K562 (cell line): ENCODE measurements around the gene ADAMTSL3. TPM values are rescaled to one million over a fixed set of nuclear protein-coding genes. Genes with fewer than 3 reads are reported as not detected.

Experiments
- ATAC-seq: fragments of 200-7000 bp; cut with Tn5 transposase; 3 replicates; pipeline ENCODE4 v1.9.1; 2020; ENCODE audit warnings: moderate library complexity
- BruUV-seq: library from RNA; stranded (reverse); fragments of 400-500 nt; replicated peaks from 2 replicates; lab custom pipeline; 2021; lab: Mats Ljungman, UMichigan
- CTCF ChIA-PET: fragments of 300-600 bp; formaldehyde crosslinking; extraction: SDS; loops from one replicate; lab custom pipeline; 2021; ENCODE audit warnings: low intra/inter-chr PET ratio; lab: Yijun Ruan, JAX
- POLR2A ChIA-PET: fragments of 300-600, 350-650 bp; sonication (Branson Sonifier 250); formaldehyde crosslinking; extraction: SDS; loops from one replicate; lab custom pipeline; 2021; ENCODE audit warnings: antibody characterized with exemption, inconsistent platforms; lab: Yijun Ruan, JAX
- DNase-seq, 4 experiments: peaks; one replicate each; pipeline versions ENCODE4 v3.0.0 to v3.0.0-alpha.2; 2011 to 2018; ENCODE audit warnings: low spot score in 3 of 4, mixed read lengths in 3 of 4; ENCODE audit errors: extremely low read depth in 1 of 4
- FAIRE-seq: peaks from 2 replicates; lab custom pipeline; 2011; peaks lifted over from hg19 to GRCh38; lab: Jason Lieb, UNC
- H2AFZ ChIP-seq: 2 replicates; pipeline ENCODE4 v1.6.0; 2011; ENCODE audit warnings: low read depth, low read length, control low read depth, inconsistent platforms
- H3K27ac ChIP-seq: fragments of 200-600 bp; 3 replicates; pipeline ENCODE4 v1.8.0; 2011; ENCODE audit warnings: low read depth, mild to moderate bottlenecking, control low read depth, inconsistent platforms, low read length, moderate library complexity, mixed read lengths; ENCODE audit errors: extremely low read depth
- H3K27me3 ChIP-seq, 2 experiments: fragments of 300-600 bp in 1 of 2; 2 replicates in 1 of 2; 3 replicates in 1 of 2; pipeline versions ENCODE4 v1.6.0 to v1.8.0; 2011; ENCODE audit warnings: inconsistent platforms in 2 of 2, low read length in 2 of 2, mild to moderate bottlenecking in 1 of 2, mixed read lengths in 1 of 2, moderate library complexity in 1 of 2; ENCODE audit not compliant: control insufficient read depth in 2 of 2, insufficient read depth in 2 of 2
- H3K36me3 ChIP-seq: fragments of 300-600 bp; 3 replicates; pipeline ENCODE4 v1.8.0; 2011; ENCODE audit warnings: mild to moderate bottlenecking, low read length, inconsistent platforms; ENCODE audit not compliant: control insufficient read depth, insufficient read depth
- H3K4me1 ChIP-seq, 2 experiments: fragments of 200-600 bp in 1 of 2; replicated peaks in 1 of 2; 2 replicates in 1 of 2; 3 replicates in 1 of 2; pipeline versions ENCODE4 v1.5.1 to v1.8.0; 2011; ENCODE audit warnings: inconsistent platforms in 2 of 2, low read length in 2 of 2, mild to moderate bottlenecking in 1 of 2, mixed read lengths in 1 of 2, moderate library complexity in 1 of 2; ENCODE audit not compliant: control insufficient read depth in 2 of 2, insufficient read depth in 2 of 2
- H3K4me2 ChIP-seq: 2 replicates; pipeline ENCODE4 v1.6.1; 2011; ENCODE audit warnings: low read length, control low read depth, inconsistent platforms, mixed read lengths; ENCODE audit not compliant: insufficient read depth
- H3K4me3 ChIP-seq: fragments of 200-600 bp; sonication (generic), shearing (Covaris generic); 2 replicates; pipeline ENCODE4 v1.5.1; 2016; ENCODE audit warnings: control low read depth, inconsistent platforms
- H3K79me2 ChIP-seq: fragments of 200-600 bp; 3 replicates; pipeline ENCODE4 v1.8.0; 2011; ENCODE audit warnings: low read length, inconsistent platforms; ENCODE audit not compliant: control insufficient read depth, insufficient read depth
- H3K9ac ChIP-seq, 2 experiments: 2 replicates each; pipeline versions ENCODE4 v1.6.0 to v1.6.1; 2011; ENCODE audit warnings: low read depth in 2 of 2, low read length in 2 of 2, control low read depth in 1 of 2, inconsistent platforms in 1 of 2, mild to moderate bottlenecking in 1 of 2, mixed read lengths in 1 of 2; ENCODE audit not compliant: insufficient read depth in 1 of 2
- H3K9me1 ChIP-seq: one replicate; pipeline ENCODE4 v1.6.0; 2011; ENCODE audit warnings: inconsistent platforms, mild to moderate bottlenecking, low read length, moderate library complexity; ENCODE audit not compliant: control insufficient read depth, insufficient read depth
- H3K9me3 ChIP-seq: replicated peaks from 2 replicates; pipeline ENCODE4 v1.5.1; 2011; ENCODE audit warnings: low read depth, low read length, inconsistent platforms; ENCODE audit not compliant: control insufficient read depth, insufficient read depth
- H4K20me1 ChIP-seq: replicated peaks from 2 replicates; pipeline ENCODE4 v1.6.1; 2011; ENCODE audit warnings: low read length, inconsistent platforms, mixed read lengths; ENCODE audit not compliant: control insufficient read depth, insufficient read depth
- CBX8 ChIP-seq: fragments of 200-600 bp; sonication (generic); IDR thresholded peaks from 2 replicates; pipeline ENCODE4 v1.6.1; 2012; ENCODE audit warnings: borderline replicate concordance, mixed run types, low read depth, mild to moderate bottlenecking, moderate library complexity, mixed read lengths, low read length, control low read depth, inconsistent platforms; ENCODE audit not compliant: poor library complexity, severe bottlenecking; ENCODE audit errors: extremely low read depth
- CEBPB ChIP-seq: fragments of 450-650 bp; IDR thresholded peaks from 2 replicates; pipeline ENCODE4 v1.6.1; 2016; ENCODE audit warnings: missing genetic modification characterization, missing compliant biosample characterization
- ETV5 ChIP-seq: sonication (generic); formaldehyde crosslinking; IDR thresholded peaks from 2 replicates; pipeline ENCODE4 v1.4.0; 2020; ENCODE audit warnings: low read depth, mild to moderate bottlenecking, missing genetic modification reagents
- EZH2 ChIP-seq: IDR thresholded peaks from 2 replicates; pipeline ENCODE4 v1.6.1; 2012; ENCODE audit warnings: low read depth, mild to moderate bottlenecking, inconsistent platforms, low read length, borderline replicate concordance
- KDM1A ChIP-seq, 2 experiments: fragments of 450-650 bp; IDR thresholded peaks; 2 replicates each; pipeline ENCODE4 v1.6.1; 2016; ENCODE audit warnings: mild to moderate bottlenecking in 2 of 2
- KLF1 ChIP-seq: fragments of 450-650 bp; IDR thresholded peaks from 2 replicates; pipeline ENCODE4 v1.6.1; 2016; ENCODE audit warnings: missing genetic modification characterization, missing compliant biosample characterization
- RNF2 ChIP-seq: sonication (generic); IDR thresholded peaks from 2 replicates; pipeline ENCODE4 v1.6.1; 2016
- SIX5 ChIP-seq, 2 experiments: IDR thresholded peaks; 2 replicates each; pipeline ENCODE4 v1.6.1; 2011; ENCODE audit warnings: low read length in 2 of 2, borderline replicate concordance in 1 of 2, low read depth in 1 of 2, mild to moderate bottlenecking in 1 of 2, moderate library complexity in 1 of 2; ENCODE audit not compliant: insufficient read depth in 1 of 2
- SRSF7 ChIP-seq: fragments of 200-400 bp; formaldehyde crosslinking; optimal IDR thresholded peaks from 2 replicates; pipeline ENCODE3; 2017; ENCODE audit warnings: mild to moderate bottlenecking, low read depth, low read length
- TRIM28 ChIP-seq: fragments of 450-650 bp; IDR thresholded peaks from 2 replicates; pipeline ENCODE4 v1.6.1; 2017
- YBX1 ChIP-seq: fragments of 450-650 bp; IDR thresholded peaks from 2 replicates; pipeline ENCODE4 v1.7.1; 2016; ENCODE audit warnings: mild to moderate bottlenecking
- ZNF232 ChIP-seq: sonication (generic); formaldehyde crosslinking; IDR thresholded peaks from 2 replicates; pipeline ENCODE4 v1.8.0; 2022; ENCODE audit warnings: mild to moderate bottlenecking, missing genetic modification reagents
- ZNF589 ChIP-seq: fragments of 200-800 bp; sonication (Bioruptor generic); IDR thresholded peaks from 2 replicates; pipeline ENCODE4 v1.6.1; 2016; ENCODE audit warnings: low read depth, missing genetic modification characterization, missing compliant biosample characterization
- ZSCAN32 ChIP-seq: fragments of 450-650 bp; formaldehyde crosslinking; IDR thresholded peaks from 2 replicates; pipeline ENCODE4 v1.4.0; 2020; ENCODE audit warnings: mild to moderate bottlenecking, moderate library complexity
- WGBS: fragments of 100-300 bp; shearing (Covaris generic); methylation state at CpG from one replicate; pipeline ENCODE4 v1.1.6; 2016; ENCODE audit warnings: low coverage, mixed read lengths; ENCODE audit not compliant: insufficient coverage; ENCODE audit errors: missing lambda C conversion rate; 5-methylcytosine and 5-hydroxymethylcytosine counted together
- in situ Hi-C: fragments of 300-500 bp; cut with MboI; formaldehyde crosslinking; loops from 4 replicates; pipeline ENCODE4 v1.15.0; 2018; ENCODE audit warnings: inconsistent platforms, mixed read lengths
- intact Hi-C: fragments of 100-400 bp; cut with micrococcal nuclease; formaldehyde crosslinking; loops from 2 replicates; pipeline ENCODE4 v1.14.2; 2022
- polyA plus RNA-seq, 8 experiments: library from polyadenylated mRNA; depleted of rRNA in 4 of 8; stranded (reverse) in 5 of 8; unstranded in 3 of 8; fragments of >200 nt; fragmentation: Nextera tagmentation in 2 of 8; fragmentation: Illumina TruSeq in 1 of 8; extraction: Ambion mirVana in 2 of 8; extraction: Trizol in 1 of 8; gene quantifications; 2 replicates each; pipeline versions ENCODE4 v1.2.1 to v1.2.3, GENCODE V29; 2011 to 2014; ENCODE audit warnings: inconsistent platforms in 1 of 8, missing spikeins in 1 of 8
- total RNA-seq, 7 experiments: library from RNA; depleted of rRNA in 6 of 7; stranded (reverse); fragments of >200 nt in 6 of 7; fragmentation: Illumina TruSeq in 2 of 7; extraction: Trizol in 2 of 7; gene quantifications; 2 replicates each; pipeline versions ENCODE4 v1.2.1 to v1.2.3, GENCODE V29; 2011 to 2021; ENCODE audit warnings: low replicate concordance in 1 of 7
- TF ChIP-seq, protein P1 (sequence below): fragments of 450-650 bp; IDR thresholded peaks from 2 replicates; pipeline ENCODE4 v1.6.1; 2016; ENCODE audit warnings: antibody characterized with exemption
- TF ChIP-seq, protein P2 (sequence below), 2 experiments: fragments of 150-350 bp in 1 of 2; IDR thresholded peaks; 2 replicates each; pipeline ENCODE4 v1.6.1; 2012 to 2016; ENCODE audit warnings: low read depth in 2 of 2, low read length in 2 of 2, mild to moderate bottlenecking in 1 of 2, moderate library complexity in 1 of 2

Gene ADAMTSL3
- total and polyA plus RNA-seq, 9 of the 15 experiments (the other 6 are each of a cell fraction or from before 2014, with no cell fraction given): 0.01 to 0.18 (median 0.07) TPM; not detected in 3

DNA sequence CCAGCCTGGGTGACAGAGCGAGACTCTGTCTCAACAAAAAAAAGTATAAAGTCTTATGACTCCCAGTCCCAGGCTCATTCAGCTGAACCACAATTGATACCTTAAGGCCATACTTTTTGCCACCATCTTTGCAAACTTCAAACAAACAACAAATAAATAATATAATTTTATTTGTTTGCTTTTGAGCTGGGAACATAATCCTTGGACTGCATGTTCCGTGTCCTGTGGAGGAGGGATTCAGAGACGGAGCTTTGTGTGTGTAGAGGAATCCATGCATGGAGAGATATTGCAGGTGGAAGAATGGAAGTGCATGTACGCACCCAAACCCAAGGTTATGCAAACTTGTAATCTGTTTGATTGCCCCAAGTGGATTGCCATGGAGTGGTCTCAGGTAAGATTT is 238.6 kb downstream of the ADAMTSL3 start:
- FAIRE-seq: no peak
- no peaks in the 10 kb centered on the region for H3K9me1 ChIP-seq
- BruUV-seq: no TSS peak
- WGBS: 0% methylated on average over 4 of the region's 4 CpGs
- H3K4me3 ChIP-seq: no peak overlapping the region
- no peaks in the 10 kb centered on the region for H3K79me2 ChIP-seq
- ChIA-PET POLR2A (no interaction called here), CTCF (no interaction called here)
- DNase-seq: no peak
- H3K9ac ChIP-seq: no peak overlapping the region
- intact Hi-C loops (no loop called here), in situ Hi-C loops (no loop called here)
- no peaks in the 10 kb centered on the region for H3K4me1 ChIP-seq
- no peak for ATAC-seq
- no peak overlapping the region for H3K27ac ChIP-seq
- H3K9me3 ChIP-seq: no peaks in the 10 kb centered on the region
- TF ChIP-seq ZNF589 (CRISPR knock-in tag) (no peak), ETV5 (CRISPR knock-in tag) (no peak), SIX5 (IDR thresholded peaks at IDR 0.05; ENCODE audit: borderline replicate concordance in 1 of 2, insufficient read depth in 1 of 2, low read depth in 1 of 2, low read length in 2 of 2) (no peak), SRSF7 (no peak), TRIM28 (no peak), ZNF232 (CRISPR knock-in tag) (no peak), KDM1A (IDR thresholded peaks at IDR 0.05) (no peak), YBX1 (no peak), RNF2 (no peak), CEBPB (no peak), EZH2 (no peak), ZSCAN32 (CRISPR knock-in tag) (no peak), KLF1 (no peak), CBX8 (no peak)
- TF ChIP-seq, protein P1, sequence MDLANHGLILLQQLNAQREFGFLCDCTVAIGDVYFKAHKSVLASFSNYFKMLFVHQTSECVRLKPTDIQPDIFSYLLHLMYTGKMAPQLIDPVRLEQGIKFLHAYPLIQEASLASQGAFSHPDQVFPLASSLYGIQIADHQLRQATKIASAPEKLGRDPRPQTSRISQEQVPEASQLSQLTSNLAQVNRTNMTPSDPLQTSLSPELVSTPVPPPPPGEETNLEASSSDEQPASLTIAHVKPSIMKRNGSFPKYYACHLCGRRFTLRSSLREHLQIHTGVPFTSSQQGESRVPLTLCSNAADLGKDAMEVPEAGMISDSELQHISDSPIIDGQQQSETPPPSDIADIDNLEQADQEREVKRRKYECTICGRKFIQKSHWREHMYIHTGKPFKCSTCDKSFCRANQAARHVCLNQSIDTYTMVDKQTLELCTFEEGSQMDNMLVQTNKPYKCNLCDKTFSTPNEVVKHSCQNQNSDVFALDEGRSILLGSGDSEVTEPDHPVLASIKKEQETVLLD: no peak
- TF ChIP-seq, protein P2, sequence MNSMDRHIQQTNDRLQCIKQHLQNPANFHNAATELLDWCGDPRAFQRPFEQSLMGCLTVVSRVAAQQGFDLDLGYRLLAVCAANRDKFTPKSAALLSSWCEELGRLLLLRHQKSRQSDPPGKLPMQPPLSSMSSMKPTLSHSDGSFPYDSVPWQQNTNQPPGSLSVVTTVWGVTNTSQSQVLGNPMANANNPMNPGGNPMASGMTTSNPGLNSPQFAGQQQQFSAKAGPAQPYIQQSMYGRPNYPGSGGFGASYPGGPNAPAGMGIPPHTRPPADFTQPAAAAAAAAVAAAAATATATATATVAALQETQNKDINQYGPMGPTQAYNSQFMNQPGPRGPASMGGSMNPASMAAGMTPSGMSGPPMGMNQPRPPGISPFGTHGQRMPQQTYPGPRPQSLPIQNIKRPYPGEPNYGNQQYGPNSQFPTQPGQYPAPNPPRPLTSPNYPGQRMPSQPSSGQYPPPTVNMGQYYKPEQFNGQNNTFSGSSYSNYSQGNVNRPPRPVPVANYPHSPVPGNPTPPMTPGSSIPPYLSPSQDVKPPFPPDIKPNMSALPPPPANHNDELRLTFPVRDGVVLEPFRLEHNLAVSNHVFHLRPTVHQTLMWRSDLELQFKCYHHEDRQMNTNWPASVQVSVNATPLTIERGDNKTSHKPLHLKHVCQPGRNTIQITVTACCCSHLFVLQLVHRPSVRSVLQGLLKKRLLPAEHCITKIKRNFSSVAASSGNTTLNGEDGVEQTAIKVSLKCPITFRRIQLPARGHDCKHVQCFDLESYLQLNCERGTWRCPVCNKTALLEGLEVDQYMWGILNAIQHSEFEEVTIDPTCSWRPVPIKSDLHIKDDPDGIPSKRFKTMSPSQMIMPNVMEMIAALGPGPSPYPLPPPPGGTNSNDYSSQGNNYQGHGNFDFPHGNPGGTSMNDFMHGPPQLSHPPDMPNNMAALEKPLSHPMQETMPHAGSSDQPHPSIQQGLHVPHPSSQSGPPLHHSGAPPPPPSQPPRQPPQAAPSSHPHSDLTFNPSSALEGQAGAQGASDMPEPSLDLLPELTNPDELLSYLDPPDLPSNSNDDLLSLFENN (IDR thresholded peaks at IDR 0.05; ENCODE audit: low read depth in 2 of 2, low read length in 2 of 2): no peak
- no peaks in the 10 kb centered on the region for H3K27me3 ChIP-seq
- H2AFZ ChIP-seq: no peak overlapping the region
- no peak overlapping the region for H3K4me2 ChIP-seq
- no peaks in the 10 kb centered on the region for H3K36me3 ChIP-seq
- H4K20me1 ChIP-seq: no peaks in the 10 kb centered on the region
